Astrocyte (in vitro differentiated cells and primary cell): ENCODE measurements around the gene CAMKMT. TPM values are rescaled to one million over a fixed set of nuclear protein-coding genes. Genes with fewer than 3 reads are reported as not detected.

Source experiments
- DNase-seq: peaks from one replicate; pipeline ENCODE4 v3.0.0-alpha.2; 2010; ENCODE audit warnings: low read depth
- FAIRE-seq: peaks from 2 replicates; lab custom pipeline; 2011; peaks lifted over from hg19 to GRCh38; lab: Jason Lieb, UNC
- H2AFZ ChIP-seq: 2 replicates; pipeline ENCODE4 v1.6.0; 2012; ENCODE audit warnings: low read depth, low read length, inconsistent platforms
- H3K27ac ChIP-seq: 2 replicates; pipeline ENCODE4 v1.5.1; 2011; ENCODE audit warnings: low read depth, low read length, inconsistent platforms
- H3K27me3 ChIP-seq: 2 replicates; pipeline ENCODE4 v1.6.0; 2011; ENCODE audit warnings: low read length, inconsistent platforms; ENCODE audit not compliant: insufficient read depth
- H3K36me3 ChIP-seq: 2 replicates; pipeline ENCODE4 v1.5.1; 2011; ENCODE audit warnings: low read length, inconsistent platforms; ENCODE audit not compliant: insufficient read depth
- H3K4me1 ChIP-seq: 2 replicates; pipeline ENCODE4 v1.5.1; 2011; ENCODE audit warnings: low read length, inconsistent platforms; ENCODE audit not compliant: insufficient read depth
- H3K4me2 ChIP-seq: 2 replicates; pipeline ENCODE4 v1.6.0; 2012; ENCODE audit warnings: low read length, inconsistent platforms
- H3K4me3 ChIP-seq: 2 replicates; pipeline ENCODE4 v1.5.1; 2011; ENCODE audit warnings: low read depth, mild to moderate bottlenecking, low read length, inconsistent platforms; ENCODE audit not compliant: insufficient read depth
- H3K79me2 ChIP-seq: 2 replicates; pipeline ENCODE4 v1.6.0; 2012; ENCODE audit warnings: mild to moderate bottlenecking, low read length, inconsistent platforms; ENCODE audit not compliant: insufficient read depth
- H3K9ac ChIP-seq: 2 replicates; pipeline ENCODE4 v1.6.0; 2012; ENCODE audit warnings: mild to moderate bottlenecking, low read length, inconsistent platforms
- H3K9me3 ChIP-seq: 2 replicates; pipeline ENCODE4 v1.5.1; 2012; ENCODE audit warnings: low read depth, mild to moderate bottlenecking, low read length, inconsistent platforms; ENCODE audit not compliant: insufficient read depth
- H4K20me1 ChIP-seq: 2 replicates; pipeline ENCODE4 v1.6.0; 2012; ENCODE audit warnings: low read length, inconsistent platforms; ENCODE audit not compliant: insufficient read depth
- H3K27ac Mint-ChIP-seq: one replicate; pipeline ENCODE4 v1.8.0; 2021; ENCODE audit warnings: mild to moderate bottlenecking, mixed read lengths; ENCODE audit not compliant: unreplicated experiment
- H3K27me3 Mint-ChIP-seq: one replicate; pipeline ENCODE4 v1.8.0; 2021; ENCODE audit warnings: low read depth, mixed read lengths; ENCODE audit not compliant: unreplicated experiment
- H3K36me3 Mint-ChIP-seq: one replicate; pipeline ENCODE4 v1.8.0; 2021; ENCODE audit warnings: low read depth, mixed read lengths; ENCODE audit not compliant: unreplicated experiment
- H3K4me1 Mint-ChIP-seq: one replicate; pipeline ENCODE4 v1.8.0; 2021; ENCODE audit warnings: low read depth, mixed read lengths; ENCODE audit not compliant: unreplicated experiment
- H3K4me3 Mint-ChIP-seq: one replicate; pipeline ENCODE4 v1.8.0; 2021; ENCODE audit warnings: mild to moderate bottlenecking, moderate library complexity, mixed read lengths; ENCODE audit not compliant: unreplicated experiment
- H3K9me3 Mint-ChIP-seq: one replicate; pipeline ENCODE4 v1.8.0; 2021; ENCODE audit warnings: mild to moderate bottlenecking, mixed read lengths; ENCODE audit not compliant: unreplicated experiment
- EZH2 ChIP-seq: IDR thresholded peaks from 2 replicates; pipeline ENCODE4 v1.6.1; 2012; ENCODE audit warnings: mild to moderate bottlenecking, low read length, inconsistent platforms; ENCODE audit not compliant: insufficient read depth
- total RNA-seq: library from RNA; stranded (reverse); gene quantifications from 2 replicates; pipeline ENCODE4 v1.2.1, GENCODE V29; 2021
- TF ChIP-seq, protein P1 (sequence below): IDR thresholded peaks from 2 replicates; pipeline ENCODE4 v1.5.1; 2011; ENCODE audit warnings: low read depth, mild to moderate bottlenecking, inconsistent platforms, low read length, moderate library complexity; ENCODE audit not compliant: insufficient read depth

CAMKMT gene
- total RNA-seq, 1 donor from 2014 or later: 9.3 TPM

DNA sequence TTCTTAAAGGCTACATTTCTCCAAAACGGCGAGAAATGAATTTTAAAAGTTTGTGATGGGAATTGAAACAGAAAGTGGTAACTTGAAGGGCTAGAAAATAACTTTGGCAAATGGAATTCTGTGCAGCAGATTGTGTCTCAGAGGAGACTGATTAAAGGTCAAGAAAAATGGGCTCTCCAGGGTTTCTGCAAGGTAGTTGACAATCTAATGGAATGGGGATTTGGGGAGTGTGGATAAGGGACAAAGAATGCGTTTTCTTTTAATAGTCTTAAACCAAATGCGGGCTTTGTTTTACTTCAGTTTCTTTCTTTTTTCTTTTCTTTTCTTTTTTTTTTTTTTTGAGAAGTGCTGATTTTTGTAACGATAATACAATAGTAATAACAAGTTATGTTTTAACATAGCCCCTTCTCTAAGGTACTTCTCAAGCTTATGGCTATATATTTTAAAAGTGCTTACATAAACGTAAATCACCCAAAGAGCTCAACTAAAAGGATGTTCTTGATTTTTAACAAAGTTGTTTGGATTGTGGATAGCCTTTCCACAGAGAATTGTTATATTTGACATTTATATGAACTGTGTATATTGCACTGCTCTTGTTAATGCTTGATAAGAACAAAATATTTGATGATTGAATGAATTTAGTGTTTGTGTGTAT, 36.6 kb downstream of the CAMKMT start:
- no peaks in the 10 kb centered on the region for H3K27me3 Mint-ChIP-seq
- no peak overlapping the region for H2AFZ ChIP-seq

GRCh38 chr2:44420725-44421124, 59.0 kb downstream of the CAMKMT start:
- Histone ChIP-seq H3K27ac (no peak overlapping the region), H3K79me2 (no peaks in the 10 kb centered on the region), H3K4me3 (no peak overlapping the region), H3K36me3 (no peaks in the 10 kb centered on the region), H3K27me3 (no peaks in the 10 kb centered on the region), H3K9ac (no peak overlapping the region), H2AFZ (no peak overlapping the region), H3K4me2 (no peak overlapping the region), H3K4me1 (no peaks in the 10 kb centered on the region), H4K20me1 (no peaks in the 10 kb centered on the region), H3K9me3 (no peaks in the 10 kb centered on the region)
- FAIRE-seq (no peak), DNase-seq (no peak)
- Mint-ChIP-seq H3K4me3 (no peak overlapping the region), H3K27ac (no peak overlapping the region), H3K4me1 (peaks cover 1% of the 10 kb centered on the region), H3K27me3 (no peaks in the 10 kb centered on the region), H3K9me3 (peaks cover 2% of the 10 kb centered on the region), H3K36me3 (peaks cover 7% of the 10 kb centered on the region)
- TF ChIP-seq, protein P1, sequence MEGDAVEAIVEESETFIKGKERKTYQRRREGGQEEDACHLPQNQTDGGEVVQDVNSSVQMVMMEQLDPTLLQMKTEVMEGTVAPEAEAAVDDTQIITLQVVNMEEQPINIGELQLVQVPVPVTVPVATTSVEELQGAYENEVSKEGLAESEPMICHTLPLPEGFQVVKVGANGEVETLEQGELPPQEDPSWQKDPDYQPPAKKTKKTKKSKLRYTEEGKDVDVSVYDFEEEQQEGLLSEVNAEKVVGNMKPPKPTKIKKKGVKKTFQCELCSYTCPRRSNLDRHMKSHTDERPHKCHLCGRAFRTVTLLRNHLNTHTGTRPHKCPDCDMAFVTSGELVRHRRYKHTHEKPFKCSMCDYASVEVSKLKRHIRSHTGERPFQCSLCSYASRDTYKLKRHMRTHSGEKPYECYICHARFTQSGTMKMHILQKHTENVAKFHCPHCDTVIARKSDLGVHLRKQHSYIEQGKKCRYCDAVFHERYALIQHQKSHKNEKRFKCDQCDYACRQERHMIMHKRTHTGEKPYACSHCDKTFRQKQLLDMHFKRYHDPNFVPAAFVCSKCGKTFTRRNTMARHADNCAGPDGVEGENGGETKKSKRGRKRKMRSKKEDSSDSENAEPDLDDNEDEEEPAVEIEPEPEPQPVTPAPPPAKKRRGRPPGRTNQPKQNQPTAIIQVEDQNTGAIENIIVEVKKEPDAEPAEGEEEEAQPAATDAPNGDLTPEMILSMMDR: no peak
- no peak for TF ChIP-seq EZH2

More for the DNA sequence above, 36.6 kb downstream of the CAMKMT start:
- H3K36me3 ChIP-seq: no peaks in the 10 kb centered on the region
- DNase-seq: no peak
- no peaks in the 10 kb centered on the region for H3K79me2 ChIP-seq
- no peaks in the 10 kb centered on the region for H3K9me3 ChIP-seq
- Mint-ChIP-seq H3K9me3 (no peaks in the 10 kb centered on the region), H3K27ac (no peak overlapping the region), H3K4me1 (peaks cover 5% of the 10 kb centered on the region), H3K36me3 (no peaks in the 10 kb centered on the region), H3K4me3 (no peak overlapping the region)
- H4K20me1 ChIP-seq: no peaks in the 10 kb centered on the region
- no peaks in the 10 kb centered on the region for H3K4me1 ChIP-seq
- H3K9ac ChIP-seq: no peak overlapping the region
- no peaks in the 10 kb centered on the region for H3K27me3 ChIP-seq
- no peak overlapping the region for H3K27ac ChIP-seq
- H3K4me2 ChIP-seq: no peak overlapping the region
- no peak for FAIRE-seq
- no peak overlapping the region for H3K4me3 ChIP-seq
- TF ChIP-seq, protein P1: no peak
- no peak for TF ChIP-seq EZH2

- H3K36me3 ChIP-seq: no peaks in the 10 kb centered on the region
- Mint-ChIP-seq H3K27me3 (no peaks in the 10 kb centered on the region), H3K27ac (no peak overlapping the region), H3K4me3 (no peak overlapping the region), H3K36me3 (peaks cover 9% of the 10 kb centered on the region), H3K9me3 (peaks cover 2% of the 10 kb centered on the region), H3K4me1 (peaks cover 1% of the 10 kb centered on the region)
- no peaks in the 10 kb centered on the region for H3K27me3 ChIP-seq
- no peaks in the 10 kb centered on the region for H3K79me2 ChIP-seq
- no peaks in the 10 kb centered on the region for H4K20me1 ChIP-seq
- FAIRE-seq: no peak
- H3K4me3 ChIP-seq: no peak overlapping the region
- no peaks in the 10 kb centered on the region for H3K9me3 ChIP-seq
- H2AFZ ChIP-seq: no peak overlapping the region
- H3K4me1 ChIP-seq: no peaks in the 10 kb centered on the region
- TF ChIP-seq, protein P1: no peak
- no peak for TF ChIP-seq EZH2
- no peak overlapping the region for H3K9ac ChIP-seq
- no peak for DNase-seq
- H3K4me2 ChIP-seq: no peak overlapping the region
- no peak overlapping the region for H3K27ac ChIP-seq
Measured at GRCh38 chr2:44424211-44424610, 62.5 kb downstream of the CAMKMT start.
